Neural cell (in vitro differentiated cells): Measurements from ENCODE around the gene LRGUK.

Experiments
- CTCF ChIP-seq: fragments of 450-650 bp; IDR thresholded peaks from 2 replicates; pipeline ENCODE4 v1.5.1; 2014; ENCODE audit warnings: antibody characterized with exemption, mild to moderate bottlenecking, moderate library complexity; ENCODE audit not compliant: poor library complexity, severe bottlenecking
- EZH2 ChIP-seq: fragments of 200-600, 300-800 bp; shearing (Covaris generic), sonication (generic); IDR thresholded peaks from 2 replicates; pipeline ENCODE4 v1.6.1; 2014; ENCODE audit warnings: antibody characterized with exemption, low read length, borderline replicate concordance, mild to moderate bottlenecking; ENCODE audit not compliant: insufficient read depth, poor library complexity, severe bottlenecking
- MXI1 ChIP-seq: fragments of 450-650 bp; conservative IDR thresholded peaks from 2 replicates; pipeline ENCODE4 v1.6.1; 2014; ENCODE audit warnings: antibody characterized with exemption, mild to moderate bottlenecking; ENCODE audit not compliant: poor library complexity, severe bottlenecking

GRCh38 chr7:134126596-134126965 is 559 bp upstream of the LRGUK start:
- TF ChIP-seq CTCF (no peak), EZH2 (no peak), MXI1 (no peak)
